Caco-2 (cell line): ENCODE results near the gene XPNPEP1. TPM values are rescaled to one million over a fixed set of nuclear protein-coding genes. Genes with fewer than 3 reads are reported as not detected.

Experiments
- BruUV-seq: library from RNA; stranded (reverse); fragments of 400-500 nt; replicated peaks from 2 replicates; lab custom pipeline; 2021; lab: Mats Ljungman, UMichigan
- CTCF ChIA-PET: fragments of 300-600 bp; sonication (Branson Sonifier 250); formaldehyde crosslinking; loops from one replicate; lab custom pipeline; 2022; ENCODE audit warnings: antibody characterized with exemption; lab: Charles Lee
- POLR2A ChIA-PET: fragments of 300-600 bp; sonication (Branson Sonifier 250); formaldehyde crosslinking; loops from one replicate; lab custom pipeline; 2022; ENCODE audit warnings: antibody characterized with exemption; lab: Charles Lee
- DNase-seq, 2 experiments: peaks; one replicate each; pipeline versions ENCODE4 v3.0.0 to v3.0.0-alpha.2; 2020 to 2022
- H3K27me3 ChIP-seq: replicated peaks from 2 replicates; pipeline ENCODE4 v1.6.0; 2011; ENCODE audit warnings: low read length; ENCODE audit not compliant: control insufficient read depth, insufficient read depth
- H3K36me3 ChIP-seq: 2 replicates; pipeline ENCODE4 v1.5.1; 2011; ENCODE audit warnings: low read length; ENCODE audit not compliant: control insufficient read depth, insufficient read depth
- H3K4me1 ChIP-seq: fragments of 250-450 bp; sonication (Bioruptor Pico); 2 replicates; pipeline ENCODE4 v1.5.1; 2020; ENCODE audit warnings: mild to moderate bottlenecking
- H3K4me3 ChIP-seq: 2 replicates; pipeline ENCODE4 v1.5.1; 2011; ENCODE audit warnings: low read depth, mild to moderate bottlenecking, control low read depth, low read length
- H3K9me3 ChIP-seq: fragments of 250-450 bp; sonication (Bioruptor Pico); 2 replicates; pipeline ENCODE4 v1.5.1; 2020; ENCODE audit warnings: mild to moderate bottlenecking, moderate library complexity
- H3K27ac Mint-ChIP-seq: one replicate; pipeline ENCODE4 v1.8.0; 2022; ENCODE audit warnings: mixed read lengths; ENCODE audit not compliant: unreplicated experiment
- H3K27me3 Mint-ChIP-seq: one replicate; pipeline ENCODE4 v1.8.0; 2022; ENCODE audit warnings: mixed read lengths; ENCODE audit not compliant: insufficient read depth, unreplicated experiment
- H3K36me3 Mint-ChIP-seq: one replicate; pipeline ENCODE4 v1.8.0; 2022; ENCODE audit warnings: mild to moderate bottlenecking, mixed read lengths; ENCODE audit not compliant: insufficient read depth, unreplicated experiment
- H3K4me1 Mint-ChIP-seq: one replicate; pipeline ENCODE4 v1.8.0; 2022; ENCODE audit warnings: low read depth, mixed read lengths; ENCODE audit not compliant: unreplicated experiment
- H3K4me3 Mint-ChIP-seq: one replicate; pipeline ENCODE4 v1.8.0; 2022; ENCODE audit warnings: mild to moderate bottlenecking, moderate library complexity, mixed read lengths; ENCODE audit not compliant: unreplicated experiment
- H3K9me3 Mint-ChIP-seq: one replicate; pipeline ENCODE4 v1.8.0; 2022; ENCODE audit warnings: mixed read lengths; ENCODE audit not compliant: unreplicated experiment
- CTCF ChIP-seq, 2 experiments: fragments of 200-600 bp in 1 of 2; IDR thresholded peaks; 1 replicate in 1 of 2; 2 replicates in 1 of 2; pipeline versions ENCODE4 v1.5.1 to v1.8.0; 2011 to 2022; ENCODE audit warnings: antibody characterized with exemption in 1 of 2, control low read depth in 1 of 2, inconsistent platforms in 1 of 2, low read depth in 1 of 2, low read length in 1 of 2, mild to moderate bottlenecking in 1 of 2, moderate library complexity in 1 of 2; ENCODE audit not compliant: insufficient read depth in 1 of 2, severe bottlenecking in 1 of 2, unreplicated experiment in 1 of 2
- intact Hi-C: fragments of 100-400 bp; cut with micrococcal nuclease; formaldehyde crosslinking; loops from one replicate; pipeline ENCODE4 v1.10.0; 2022; ENCODE audit not compliant: unreplicated experiment
- total RNA-seq: library from RNA; stranded (reverse); gene quantifications from 2 replicates; pipeline ENCODE4 v1.2.3, GENCODE V29; 2022

The XPNPEP1 gene
- total RNA-seq, 1 experiment from 2014 or later = 92.4 TPM

- CTCF ChIA-PET = no interaction called here
- Histone ChIP-seq H3K4me1 (peaks cover 6% of the 10 kb centered on the region; the same call in 1 of the 2 replicates), H3K27me3 (no peaks in the 10 kb centered on the region), H3K9me3 (no peaks in the 10 kb centered on the region), H3K36me3 (no peaks in the 10 kb centered on the region), H3K4me3 (no peak overlapping the region)
- BruUV-seq = no TSS peak
- no peak overlapping the region for H3K4me3 Mint-ChIP-seq
- DNase-seq = no peak
- peaks cover 25% of the 10 kb centered on the region for H3K4me1 Mint-ChIP-seq
- no peaks in the 10 kb centered on the region for H3K9me3 Mint-ChIP-seq
- TF ChIP-seq CTCF (IDR thresholded peaks at IDR 0.05; ENCODE audit: insufficient read depth in 1 of 2, low read depth in 1 of 2, low read length in 1 of 2, severe bottlenecking in 1 of 2, unreplicated experiment in 1 of 2) = no peak
- peaks cover 5% of the 10 kb centered on the region for H3K36me3 Mint-ChIP-seq
- intact Hi-C loops = no loop called here
- H3K27me3 Mint-ChIP-seq = no peaks in the 10 kb centered on the region
- no peak overlapping the region for H3K27ac Mint-ChIP-seq
- POLR2A ChIA-PET = no interaction called here
These were observed 37.4 kb upstream of the XPNPEP1 start for GRCh38 chr10:109960682-109961081.

- Histone ChIP-seq H3K4me3 (no peak overlapping the region), H3K27me3 (no peaks in the 10 kb centered on the region), H3K9me3 (no peaks in the 10 kb centered on the region), H3K4me1 (peaks cover 6% of the 10 kb centered on the region; the same call in 1 of the 2 replicates), H3K36me3 (no peaks in the 10 kb centered on the region)
- TF ChIP-seq CTCF (IDR thresholded peaks at IDR 0.05; ENCODE audit: insufficient read depth in 1 of 2, low read depth in 1 of 2, low read length in 1 of 2, severe bottlenecking in 1 of 2, unreplicated experiment in 1 of 2) = no peak
- CTCF ChIA-PET = no interaction called here
- Mint-ChIP-seq H3K36me3 (peaks cover 5% of the 10 kb centered on the region), H3K27me3 (no peaks in the 10 kb centered on the region), H3K4me3 (no peak overlapping the region), H3K9me3 (no peaks in the 10 kb centered on the region), H3K27ac (no peak overlapping the region), H3K4me1 (peaks cover 25% of the 10 kb centered on the region)
- DNase-seq = no peak
- no TSS peak for BruUV-seq
- intact Hi-C loops = no loop called here
- POLR2A ChIA-PET = no interaction called here
These were observed 36.2 kb upstream of the XPNPEP1 start for GRCh38 chr10:109959259-109960145.

- ChIA-PET CTCF (interaction anchor here (0.8 to 2.1 kb wide), 3 partner anchors 19 to 74 kb away, joined by 3 to 5 read pairs (median 4); partner anchors contain the start of gene ADD3), POLR2A (interaction anchor here (0.8 kb wide), 1 partner anchor 49 kb away, joined by 3 read pairs; the partner anchor contains the start of gene ADD3)
- Mint-ChIP-seq H3K9me3 (no peaks in the 10 kb centered on the region), H3K27ac (no peak overlapping the region), H3K4me3 (no peak overlapping the region), H3K27me3 (no peaks in the 10 kb centered on the region), H3K4me1 (peaks cover 25% of the 10 kb centered on the region), H3K36me3 (peaks cover 5% of the 10 kb centered on the region)
- Histone ChIP-seq H3K4me3 (no peak overlapping the region), H3K36me3 (no peaks in the 10 kb centered on the region), H3K27me3 (no peaks in the 10 kb centered on the region), H3K4me1 (peaks cover 6% of the 10 kb centered on the region; the same call in 1 of the 2 replicates), H3K9me3 (no peaks in the 10 kb centered on the region)
- intact Hi-C loops = no loop called here
- DNase-seq = no peak
- no peak for TF ChIP-seq CTCF (IDR thresholded peaks at IDR 0.05; ENCODE audit: insufficient read depth in 1 of 2, low read depth in 1 of 2, low read length in 1 of 2, severe bottlenecking in 1 of 2, unreplicated experiment in 1 of 2)
- no TSS peak for BruUV-seq
These were observed 34.7 kb upstream of the XPNPEP1 start for GRCh38 chr10:109958059-109958458.
